Heart right ventricle (tissue), 16 donors: Measurements from ENCODE around the gene QSOX1. TPM values are rescaled to one million over a fixed set of nuclear protein-coding genes. Genes with fewer than 3 reads are reported as not detected.

ENCODE experiments used
- ATAC-seq, 8 donors: fragments of 200-7000 bp; cut with Tn5 transposase; one replicate each; pipeline ENCODE4 v1.9.1; 2020; ENCODE audit warnings: mild to moderate bottlenecking in 8 of 8, moderate library complexity in 8 of 8, moderate number of reproducible peaks in 1 of 8
- DNase-seq, 2 donors: peaks; one replicate each; pipeline ENCODE4 v3.0.0-alpha.2; 2020
- H3K27ac ChIP-seq, 10 donors: fragments of 200-600 bp; sonication (generic) in 2 of 10; one replicate each; pipeline versions ENCODE4 v1.5.0 to v1.8.0; 2020 to 2022; ENCODE audit warnings: mild to moderate bottlenecking in 3 of 10
- H3K27me3 ChIP-seq, 7 donors: fragments of 200-600 bp; one replicate each; pipeline ENCODE4 v1.8.0; 2021 to 2022; ENCODE audit warnings: mild to moderate bottlenecking in 2 of 7
- H3K36me3 ChIP-seq, 9 donors: fragments of 200-600 bp; sonication (generic) in 1 of 9; one replicate each; pipeline versions ENCODE4 v1.5.0 to v1.8.0; 2020 to 2022; ENCODE audit warnings: mild to moderate bottlenecking in 2 of 9
- H3K4me1 ChIP-seq, 9 donors: fragments of 200-600 bp; sonication (generic) in 1 of 9; one replicate each; pipeline versions ENCODE4 v1.5.0 to v1.8.0; 2020 to 2022; ENCODE audit warnings: mild to moderate bottlenecking in 4 of 9
- H3K4me3 ChIP-seq, 10 donors: fragments of 200-600 bp; sonication (generic) in 2 of 10; one replicate each; pipeline versions ENCODE4 v1.5.0 to v1.8.0; 2020 to 2022; ENCODE audit warnings: mild to moderate bottlenecking in 7 of 10, moderate library complexity in 2 of 10
- H3K9me3 ChIP-seq, 11 donors: fragments of 200-600 bp in 10 of 11; sonication (generic) in 2 of 11; one replicate each; pipeline versions ENCODE4 v1.5.0 to v1.8.0; 2013 to 2022; ENCODE audit warnings: mild to moderate bottlenecking in 2 of 11, control low read depth in 1 of 11, moderate library complexity in 1 of 11
- CTCF ChIP-seq, 9 donors: fragments of 200-600 bp; sonication (generic) in 2 of 9; IDR thresholded peaks; one replicate each; pipeline versions ENCODE4 v1.5.0 to v1.8.0; 2021 to 2022; ENCODE audit warnings: antibody characterized with exemption in 9 of 9, mild to moderate bottlenecking in 5 of 9, moderate library complexity in 1 of 9
- WGBS, 2 donors: extraction: QIAGEN DNeasy Blood & Tissue Kit; methylation state at CpG; one replicate each; pipeline ENCODE4 v1.1.7; 2013; ENCODE audit warnings: inconsistent platforms in 1 of 2; 5-methylcytosine and 5-hydroxymethylcytosine counted together
- intact Hi-C, 10 donors: fragments of 100-400 bp; cut with DNase I; formaldehyde crosslinking; loops; one replicate each; pipeline versions ENCODE4 v1.11.1 to v1.14.2; 2022
- polyA plus RNA-seq, 2 donors: library from polyadenylated mRNA; stranded (reverse); fragments of 200-250 nt; gene quantifications; one replicate each; pipeline ENCODE4 v1.2.3, GENCODE V29; 2013
- total RNA-seq, 10 donors: library from RNA; stranded (reverse); fragmentation: NEBNext Ultra II Directional in 3 of 10; extraction: Animal tissue kit (Norgen Biotek cat#: 25700) in 3 of 10; gene quantifications; one replicate each; pipeline versions ENCODE4 v1.2.1 to v1.2.4, GENCODE V29; 2021 to 2023
- donor health status: Arrhythmogenic right ventricular cardiomyopathy.
- donor health status: ischemic (EF 13 %, LVEDD 7.1; RV severe dilation, severe dysfunction).
- donor health status: healthy with polysubstance abuse.
- donor health status: DM: no; HTN: yes; CAD: no.
- donor health status: DM: no; HTN: no; CAD: no.
- donor health status: ischemic (EF 25% LVEDD 6.9; RV normal size, moderate dysfunction).
- donor health status: ischemic (EF 25% LVEDD 5.7; RV mildly dilated, moderate dysfunction).
- donor health status: healthy.
- donor health status: DM: yes; HTN: yes; CAD: no.
- donor health status: Ischemic cardiomyopathy.
- donor health status: ischemic (EF 35%, LVEDD 5.7; RV mildly dilated, moderate dysfunction).
- donor health status: nonischemic (EF 11% LVEDD 7.7; RV severe dilation, severe dysfunction).
- donor health status: DM: yes; HTN: yes; CAD: no.
- donor health status: PGD.
- donor health status: ischemic (EF 29% LVEDD 5.4; RV normal size, mild dysfunction).
- donor health status: nonischemic (EF 23%, LVEDD 6.1; RV moderate dilation, normal function).

The QSOX1 gene
- total and polyA plus RNA-seq, 12 donors: 43.5 to 198 (median 84.6) TPM

DNA sequence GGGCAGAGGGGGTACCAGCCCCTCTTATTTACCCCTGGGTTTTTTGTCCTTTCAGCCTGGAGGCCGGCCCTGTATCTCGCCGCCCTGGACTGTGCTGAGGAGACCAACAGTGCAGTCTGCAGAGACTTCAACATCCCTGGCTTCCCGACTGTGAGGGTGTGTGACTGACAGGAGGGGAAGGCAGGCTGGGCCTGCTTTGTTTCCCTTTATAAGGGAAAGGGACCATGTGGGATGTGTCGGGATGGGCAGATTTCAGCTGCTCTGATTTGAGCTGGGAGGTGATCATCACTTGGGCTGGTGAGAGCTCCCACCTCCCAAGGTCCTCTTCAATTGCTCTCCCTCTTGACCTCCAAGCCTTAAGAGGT, 11.7 kb downstream of the QSOX1 start:
- peaks cover 7 to 51% (median 44%) of the 10 kb centered on the region in 9 donors for H3K4me1 ChIP-seq
- WGBS, 2 donors: 75 to 86% methylated on average over 5 of the region's 5 CpGs

DNA sequence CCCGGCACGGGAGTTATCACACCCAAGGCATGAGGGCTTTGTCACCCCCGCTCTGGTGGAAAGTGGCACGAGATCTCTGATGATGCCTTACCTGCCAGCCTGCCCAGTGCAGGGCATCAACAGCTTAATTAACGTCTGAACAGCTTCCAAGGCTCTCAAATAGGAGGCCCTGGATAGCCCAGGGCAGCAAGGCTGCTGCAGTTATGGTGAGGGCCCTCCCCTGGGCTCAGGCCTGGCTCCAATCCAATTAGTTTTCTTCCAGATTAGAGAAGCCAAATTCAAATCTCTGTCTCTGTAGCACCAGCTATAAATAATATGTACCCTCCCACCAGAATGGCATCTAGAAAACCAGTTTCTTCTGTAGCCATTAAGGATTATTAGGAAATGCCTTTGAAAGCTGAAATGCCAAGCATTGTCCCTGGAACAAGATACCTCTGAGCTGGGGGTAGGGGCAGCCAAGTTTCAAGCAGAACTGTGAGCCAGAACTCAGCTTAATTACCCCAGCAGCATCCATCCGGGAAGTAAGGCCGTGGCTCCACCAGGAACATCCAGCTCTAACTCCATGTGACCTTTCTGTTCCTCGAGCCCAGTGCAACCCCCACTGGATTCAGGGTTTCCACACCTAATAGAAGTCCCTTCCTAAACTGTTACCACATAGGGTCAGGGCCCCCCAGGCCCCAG, 12.5 kb downstream of the QSOX1 start:
- peak in 1 of 2 donors; percentile 27 for DNase-seq
- ATAC-seq: peak; percentile 22 to 73 (median 56)
- Histone ChIP-seq H3K27me3 (no peaks in the 10 kb centered on the region), H3K4me1 (peaks cover 7 to 51% (median 44%) of the 10 kb centered on the region in 9 donors), H3K36me3 (peaks cover 0 to 20% (median 0%) of the 10 kb centered on the region in 9 donors), H3K9me3 (no peaks in the 10 kb centered on the region), H3K27ac (peak overlapping the region; percentile 47 to 84 (median 74)), H3K4me3 (no peak overlapping the region)
- TF ChIP-seq CTCF (IDR thresholded peaks at IDR 0.05): no peak
- WGBS, 2 donors: 36 to 39% methylated on average over 8 of the region's 8 CpGs
- intact Hi-C loops: loop anchor here in 2 of 10 donors (5.0 kb wide), 2 partner anchors 50 to 55 kb away; no protein-coding TSS in a partner anchor

More for the DNA sequence above, 11.7 kb downstream of the QSOX1 start:
- DNase-seq (no peak), ATAC-seq (no peak)
- intact Hi-C loops: loop anchor here in 2 of 10 donors (5.0 kb wide), 2 partner anchors 49 to 54 kb away; no protein-coding TSS in a partner anchor
- Histone ChIP-seq H3K4me3 (no peak overlapping the region), H3K27me3 (no peaks in the 10 kb centered on the region), H3K9me3 (no peaks in the 10 kb centered on the region), H3K36me3 (peaks cover 0 to 20% (median 0%) of the 10 kb centered on the region in 9 donors), H3K27ac (peak overlapping the region in 9 of 10 donors; percentile 58 to 84 (median 76))
- TF ChIP-seq CTCF (IDR thresholded peaks at IDR 0.05): no peak

GRCh38 chr1:180167721-180168467, 13.2 kb downstream of the QSOX1 start:
- H3K9me3 ChIP-seq: no peaks in the 10 kb centered on the region
- no peak overlapping the region for H3K4me3 ChIP-seq
- H3K27ac ChIP-seq: peak overlapping the region; percentile 47 to 84 (median 74)
- H3K4me1 ChIP-seq: peaks cover 7 to 47% (median 44%) of the 10 kb centered on the region in 9 donors
- WGBS, 2 donors: 77 to 82% methylated on average over 13 of the region's 13 CpGs
- TF ChIP-seq CTCF (IDR thresholded peaks at IDR 0.05): no peak
- ATAC-seq (peak in 7 of 8 donors; percentile 11 to 75 (median 54)), DNase-seq (no peak)
- intact Hi-C loops: loop anchor here in 2 of 10 donors (5.0 kb wide), 2 partner anchors 51 to 56 kb away; no protein-coding TSS in a partner anchor
- H3K36me3 ChIP-seq: peaks cover 0 to 20% (median 0%) of the 10 kb centered on the region in 9 donors
- no peaks in the 10 kb centered on the region for H3K27me3 ChIP-seq
